Mesenchymal stem cell (in vitro differentiated cells and primary cell): ENCODE results near the gene IDI2.

ENCODE experiments used
- DNase-seq: peaks from one replicate; pipeline ENCODE4 v3.0.0-alpha.2; 2013
- H2AFZ ChIP-seq: one replicate; pipeline ENCODE4 v1.6.1; 2013; ENCODE audit warnings: low read depth, mild to moderate bottlenecking, control low read depth, inconsistent platforms, low read length, moderate library complexity
- H2AK5ac ChIP-seq: 2 replicates; pipeline ENCODE4 v1.6.1; 2013; ENCODE audit warnings: low read length, moderate library complexity, mild to moderate bottlenecking, inconsistent platforms; ENCODE audit not compliant: severe bottlenecking
- H2BK120ac ChIP-seq: one replicate; pipeline ENCODE4 v1.6.1; 2013; ENCODE audit warnings: low read depth, mild to moderate bottlenecking, inconsistent platforms, low read length, moderate library complexity
- H2BK12ac ChIP-seq, 2 experiments: one replicate each; pipeline ENCODE4 v1.6.1; 2013; ENCODE audit warnings: inconsistent platforms in 2 of 2, low read length in 2 of 2, mild to moderate bottlenecking in 2 of 2, moderate library complexity in 2 of 2, control low read depth in 1 of 2
- H2BK15ac ChIP-seq: one replicate; pipeline ENCODE4 v1.6.1; 2013; ENCODE audit warnings: mild to moderate bottlenecking, low read depth, inconsistent platforms; ENCODE audit not compliant: poor library complexity, severe bottlenecking
- H2BK5ac ChIP-seq: 2 replicates; pipeline ENCODE4 v1.6.1; 2013; ENCODE audit warnings: low read depth, mild to moderate bottlenecking, low read length, control low read depth, inconsistent platforms; ENCODE audit not compliant: poor library complexity, severe bottlenecking
- H3K14ac ChIP-seq, 2 experiments: one replicate each; pipeline ENCODE4 v1.6.1; 2013; ENCODE audit warnings: inconsistent platforms in 2 of 2, low read length in 2 of 2, control low read depth in 1 of 2, mild to moderate bottlenecking in 1 of 2, moderate library complexity in 1 of 2
- H3K18ac ChIP-seq, 2 experiments: one replicate each; pipeline ENCODE4 v1.6.1; 2013; ENCODE audit warnings: inconsistent platforms in 2 of 2, low read length in 2 of 2, control low read depth in 1 of 2, low read depth in 1 of 2, mild to moderate bottlenecking in 1 of 2
- H3K23ac ChIP-seq, 2 experiments: one replicate each; pipeline ENCODE4 v1.6.1; 2013; ENCODE audit warnings: inconsistent platforms in 2 of 2, low read length in 2 of 2, mild to moderate bottlenecking in 2 of 2, moderate library complexity in 2 of 2, control low read depth in 1 of 2
- H3K27ac ChIP-seq: 2 replicates; pipeline ENCODE4 v1.5.1; 2013; ENCODE audit warnings: mild to moderate bottlenecking, moderate library complexity, low read length, control low read depth, inconsistent platforms; ENCODE audit not compliant: poor library complexity, severe bottlenecking
- H3K27me3 ChIP-seq, 2 experiments: 2 replicates each; pipeline versions ENCODE4 v1.6.1 to v1.7.0; 2013; ENCODE audit warnings: low read length in 2 of 2, mild to moderate bottlenecking in 2 of 2, moderate library complexity in 2 of 2, control low read depth in 1 of 2, inconsistent platforms in 1 of 2; ENCODE audit not compliant: control insufficient read depth in 1 of 2, insufficient read depth in 1 of 2
- H3K36me3 ChIP-seq, 2 experiments: 2 replicates each; pipeline versions ENCODE4 v1.6.1 to v1.7.0; 2013; ENCODE audit warnings: low read length in 2 of 2, control low read depth in 1 of 2, inconsistent platforms in 1 of 2, low read depth in 1 of 2, mild to moderate bottlenecking in 1 of 2; ENCODE audit not compliant: insufficient read depth in 2 of 2, control insufficient read depth in 1 of 2
- H3K4ac ChIP-seq, 2 experiments: one replicate each; pipeline ENCODE4 v1.6.1; 2013; ENCODE audit warnings: inconsistent platforms in 2 of 2, low read length in 2 of 2, mild to moderate bottlenecking in 2 of 2, moderate library complexity in 2 of 2, control low read depth in 1 of 2, low read depth in 1 of 2
- H3K4me1 ChIP-seq: 2 replicates; pipeline ENCODE4 v1.6.1; 2013; ENCODE audit warnings: low read depth, low read length, control low read depth; ENCODE audit not compliant: control insufficient read depth, insufficient read depth
- H3K4me2 ChIP-seq: 2 replicates; pipeline ENCODE4 v1.6.1; 2013; ENCODE audit warnings: low read length, mild to moderate bottlenecking, inconsistent platforms; ENCODE audit not compliant: poor library complexity, severe bottlenecking
- H3K4me3 ChIP-seq, 2 experiments: 2 replicates each; pipeline versions ENCODE4 v1.5.1 to v1.7.0; 2013; ENCODE audit warnings: low read length in 2 of 2, mild to moderate bottlenecking in 2 of 2, control low read depth in 1 of 2, low read depth in 1 of 2; ENCODE audit not compliant: insufficient read depth in 1 of 2
- H3K79me1 ChIP-seq: replicated peaks from 2 replicates; pipeline ENCODE4 v1.6.1; 2013; ENCODE audit warnings: mild to moderate bottlenecking, control low read depth, low read length, inconsistent platforms; ENCODE audit not compliant: poor library complexity, severe bottlenecking
- H3K9ac ChIP-seq: 2 replicates; pipeline ENCODE4 v1.7.0; 2013; ENCODE audit warnings: mild to moderate bottlenecking, low read length, moderate library complexity
- H3K9me3 ChIP-seq: 2 replicates; pipeline ENCODE4 v1.7.0; 2013; ENCODE audit warnings: mild to moderate bottlenecking, low read length; ENCODE audit not compliant: control insufficient read depth
- H4K8ac ChIP-seq: one replicate; pipeline ENCODE4 v1.6.1; 2013; ENCODE audit warnings: inconsistent platforms, mild to moderate bottlenecking, low read length, moderate library complexity
- H4K91ac ChIP-seq: one replicate; pipeline ENCODE4 v1.6.1; 2013; ENCODE audit warnings: mild to moderate bottlenecking, low read length, inconsistent platforms
- WGBS: methylation state at CpG from one replicate; pipeline ENCODE4 v1.1.7; 2013; ENCODE audit warnings: mixed read lengths; 5-methylcytosine and 5-hydroxymethylcytosine counted together

Gene IDI2

GRCh38 chr10:970311-971149 lies 55.1 kb downstream of the IDI2 start:
- peaks cover 0 to 6% of the 10 kb centered on the region in 2 experiments for H3K27me3 ChIP-seq
- peaks cover 1% of the 10 kb centered on the region for H3K79me1 ChIP-seq
- no peak overlapping the region for H2BK5ac ChIP-seq
- no peak overlapping the region for H4K91ac ChIP-seq
- peak; percentile 63 for DNase-seq
- no peak overlapping the region for H2AK5ac ChIP-seq
- no peak overlapping the region for H2BK120ac ChIP-seq
- no peak overlapping the region for H3K23ac ChIP-seq
- H3K27ac ChIP-seq: peak overlapping the region; percentile 38
- peaks cover 14% of the 10 kb centered on the region for H3K4me1 ChIP-seq
- H3K9ac ChIP-seq: peak overlapping the region; percentile 44
- peak overlapping the region; percentile 33 to 67 for H3K18ac ChIP-seq
- peak overlapping the region in 1 of 2 experiments; percentile 62 for H3K4me3 ChIP-seq
- H2AFZ ChIP-seq: peak overlapping the region; percentile 49
- no peak overlapping the region for H3K14ac ChIP-seq
- no peaks in the 10 kb centered on the region for H3K9me3 ChIP-seq
- no peak overlapping the region for H2BK15ac ChIP-seq
- peak overlapping the region in 1 of 2 experiments; percentile 13 for H3K4ac ChIP-seq
- H3K36me3 ChIP-seq: peaks cover 0 to 2% of the 10 kb centered on the region in 2 experiments
- H2BK12ac ChIP-seq: peak overlapping the region in 1 of 2 experiments; percentile 25
- 24% methylated on average over 13 of the region's 14 CpGs for WGBS
- H3K4me2 ChIP-seq: peak overlapping the region; percentile 24
- H4K8ac ChIP-seq: no peak overlapping the region

- Histone ChIP-seq H2BK120ac (no peak overlapping the region), H3K4ac (no peak overlapping the region), H3K27ac (no peak overlapping the region), H2AFZ (no peak overlapping the region), H2BK5ac (no peak overlapping the region), H2BK15ac (no peak overlapping the region), H3K14ac (no peak overlapping the region), H3K23ac (no peak overlapping the region), H3K27me3 (peaks cover 0 to 6% of the 10 kb centered on the region in 2 experiments), H3K9me3 (no peaks in the 10 kb centered on the region), H2AK5ac (no peak overlapping the region), H4K8ac (no peak overlapping the region), H4K91ac (no peak overlapping the region), H3K79me1 (no peaks in the 10 kb centered on the region), H3K4me1 (peaks cover 12% of the 10 kb centered on the region), H3K4me3 (no peak overlapping the region), H2BK12ac (peak overlapping the region in 1 of 2 experiments; percentile 49), H3K36me3 (no peaks in the 10 kb centered on the region), H3K4me2 (no peak overlapping the region), H3K9ac (no peak overlapping the region), H3K18ac (no peak overlapping the region)
- 89% methylated on average over 15 of the region's 15 CpGs for WGBS
- no peak for DNase-seq
Measured at GRCh38 chr10:969473-970150, 56.0 kb downstream of the IDI2 start.
